ENCODE results near the gene PRRC2C.
"Not testable (repeated sequence)": the region's sequence is repeated elsewhere in the genome, so short reads cannot be mapped to it uniquely, and the experiment has no call there.

Gene PRRC2C

DNA sequence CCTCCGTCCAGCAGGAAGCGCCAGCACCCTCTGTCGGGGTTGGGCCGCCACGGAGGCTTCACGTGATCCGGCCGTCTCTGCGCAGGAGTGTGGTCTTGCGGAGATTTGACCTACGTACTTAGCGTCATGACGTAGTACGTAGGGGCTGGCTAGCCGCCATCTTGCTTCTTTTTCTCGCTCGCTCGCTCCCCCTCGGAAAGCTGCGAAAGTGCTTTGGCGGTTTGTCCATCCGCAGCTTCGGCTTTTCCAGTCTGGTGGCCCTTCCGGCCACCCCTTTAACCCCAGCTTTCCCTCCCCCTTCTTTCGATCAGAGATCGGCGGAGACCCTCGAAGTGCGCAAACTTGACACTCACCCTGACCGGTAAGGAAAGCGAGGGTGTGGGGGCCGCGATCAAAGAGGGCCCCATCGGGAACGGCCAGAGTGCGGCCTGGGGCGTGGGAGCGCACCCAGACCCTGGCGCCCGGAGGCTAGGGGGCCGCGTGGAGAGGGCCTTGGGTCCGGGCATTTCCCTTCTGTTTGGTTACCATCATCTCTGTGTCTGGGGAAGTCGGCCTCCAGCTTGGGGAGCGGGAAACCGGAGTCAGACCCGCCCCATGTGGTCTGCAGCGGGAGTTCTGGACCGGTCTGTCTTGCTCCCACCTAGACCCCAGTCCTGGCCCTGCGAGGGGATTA is at the start of gene PRRC2C:
PRRC2C (plus strand) TSS at position 156 of the 673 bp plus-strand sequence. CDS start 26,559 bp downstream, outside the sequence.
- Mint-ChIP-seq H3K9me3 (no peaks in the 10 kb centered on the region), H3K27me3 (no peaks in the 10 kb centered on the region), H3K27ac (peak within 1 kb of the TSS; percentile 100), H3K36me3 (peaks cover 24% of the 10 kb centered on the region), H3K4me3 (peak within 1 kb of the TSS; percentile 95), H3K4me1 (peaks cover 51% of the 10 kb centered on the region)
- peak; percentile 96 for DNase-seq
- CTCF ChIA-PET: interaction anchor here (0.8 to 2.9 kb wide), 21 partner anchors 9 to 506 kb away, joined by 3 to 22 read pairs (median 4); partner anchors contain the start of gene FMO4

DNA sequence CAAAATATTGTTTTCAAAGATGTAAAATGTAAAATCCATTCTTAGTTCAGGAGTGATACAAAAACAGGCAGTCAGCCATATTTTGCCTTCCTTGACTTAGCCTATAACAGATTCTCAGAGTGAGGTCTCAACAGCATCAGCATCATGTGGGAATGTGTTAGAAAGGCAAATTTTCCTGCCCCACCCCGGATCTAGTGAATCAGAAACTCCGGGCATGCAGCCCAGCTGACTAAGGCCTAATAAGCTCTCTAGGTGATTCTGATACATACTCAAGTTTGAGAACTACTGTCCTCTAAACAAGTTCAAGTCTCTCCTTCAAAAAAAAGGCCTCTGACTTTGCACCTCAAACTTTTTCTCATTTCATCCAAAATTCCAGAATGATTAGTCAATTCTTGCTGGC is 46.9 kb upstream of the PRRC2C start:
- DNase-seq: no peak

DNA sequence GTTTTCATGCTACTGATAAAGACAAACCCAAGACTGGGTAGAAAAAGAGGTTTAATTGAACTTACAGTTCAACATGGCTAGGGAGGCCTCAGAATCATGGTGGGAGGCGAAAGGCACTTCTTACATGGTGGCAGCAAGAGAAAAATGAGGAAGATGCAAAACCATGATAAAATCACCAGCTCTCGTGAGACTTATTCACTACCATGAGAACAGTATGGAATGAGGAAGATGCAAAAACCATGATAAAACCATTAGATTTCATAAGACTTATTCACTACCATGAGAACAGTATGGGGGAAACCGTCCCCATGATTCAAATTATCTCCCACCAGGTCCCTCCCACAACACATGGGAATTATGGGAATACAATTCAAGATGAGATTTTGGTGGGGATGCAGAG is 45.1 kb upstream of the PRRC2C start:
- not testable (repeated sequence) for H3K4me3 Mint-ChIP-seq, H3K4me1 Mint-ChIP-seq, DNase-seq, H3K9me3 Mint-ChIP-seq, H3K36me3 Mint-ChIP-seq, H3K27me3 Mint-ChIP-seq, H3K27ac Mint-ChIP-seq
- CTCF ChIA-PET: interaction anchor here (0.6 kb wide), 1 partner anchor 277 kb away, joined by 3 read pairs; no protein-coding TSS in a partner anchor

More for the DNA sequence above, 46.9 kb upstream of the PRRC2C start:
- H3K9me3 Mint-ChIP-seq: no peaks in the 10 kb centered on the region
- CTCF ChIA-PET: no interaction called here
- no peak overlapping the region for H3K27ac Mint-ChIP-seq
- no peaks in the 10 kb centered on the region for H3K27me3 Mint-ChIP-seq
- H3K36me3 Mint-ChIP-seq: no peaks in the 10 kb centered on the region
- H3K4me3 Mint-ChIP-seq: no peak overlapping the region
- peaks cover 10% of the 10 kb centered on the region for H3K4me1 Mint-ChIP-seq

DNA sequence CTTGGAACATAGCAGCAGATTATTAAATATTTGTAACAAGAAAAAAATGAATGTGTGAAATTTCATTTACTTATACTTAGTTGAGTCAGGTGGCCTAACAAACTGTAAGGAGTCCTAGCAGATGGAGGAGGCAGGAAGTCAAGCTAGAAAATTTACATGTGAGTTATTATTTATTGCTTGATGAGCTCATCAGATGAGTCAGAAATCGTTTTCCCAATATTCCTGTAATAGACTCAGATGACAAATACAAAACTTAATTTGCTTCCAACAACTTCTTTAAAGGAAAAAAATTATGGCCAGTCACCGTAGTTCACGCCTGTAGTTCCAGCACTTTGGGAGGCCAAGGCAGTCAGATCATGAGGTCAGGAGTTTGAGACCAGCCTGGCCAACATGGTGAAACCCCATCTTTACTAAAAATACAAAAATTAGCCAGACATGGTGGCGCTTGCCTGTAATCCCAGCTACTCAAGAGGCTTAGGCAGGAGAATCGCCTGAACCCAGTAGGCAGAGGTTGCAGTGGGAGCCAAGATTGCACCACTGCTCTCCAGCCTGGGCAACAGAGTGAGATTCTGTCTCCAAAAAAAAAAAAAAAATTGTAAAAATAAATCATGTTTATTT is 43.9 kb upstream of the PRRC2C start:
- H3K4me1 Mint-ChIP-seq, H3K27ac Mint-ChIP-seq, H3K27me3 Mint-ChIP-seq, CTCF ChIA-PET, H3K36me3 Mint-ChIP-seq, H3K4me3 Mint-ChIP-seq, DNase-seq, H3K9me3 Mint-ChIP-seq: not testable (repeated sequence)

DNA sequence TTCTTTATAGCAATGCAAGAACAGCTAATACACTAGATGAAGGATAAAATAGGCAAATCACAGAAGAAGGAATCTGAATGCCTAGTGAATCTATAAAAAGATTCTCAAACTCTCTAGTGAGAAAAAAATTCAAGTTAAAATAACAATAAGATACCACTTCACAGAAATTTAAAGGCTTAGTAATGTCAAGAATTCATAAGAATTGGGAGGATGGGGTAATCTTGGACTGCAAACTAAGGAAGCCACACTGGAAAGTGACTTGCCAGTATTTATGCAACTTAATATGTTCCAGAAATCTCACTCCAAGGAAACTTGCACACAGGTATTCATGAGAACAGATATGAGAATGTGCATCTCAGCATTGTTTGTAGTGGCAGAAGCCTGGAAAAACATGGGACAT is 38.9 kb upstream of the PRRC2C start:
- Mint-ChIP-seq H3K27me3 (peaks cover 15% of the 10 kb centered on the region), H3K4me1 (no peaks in the 10 kb centered on the region), H3K9me3 (no peaks in the 10 kb centered on the region), H3K36me3 (no peaks in the 10 kb centered on the region), H3K4me3 (no peak overlapping the region), H3K27ac (no peak overlapping the region)
- CTCF ChIA-PET: no interaction called here
- no peak for DNase-seq

DNA sequence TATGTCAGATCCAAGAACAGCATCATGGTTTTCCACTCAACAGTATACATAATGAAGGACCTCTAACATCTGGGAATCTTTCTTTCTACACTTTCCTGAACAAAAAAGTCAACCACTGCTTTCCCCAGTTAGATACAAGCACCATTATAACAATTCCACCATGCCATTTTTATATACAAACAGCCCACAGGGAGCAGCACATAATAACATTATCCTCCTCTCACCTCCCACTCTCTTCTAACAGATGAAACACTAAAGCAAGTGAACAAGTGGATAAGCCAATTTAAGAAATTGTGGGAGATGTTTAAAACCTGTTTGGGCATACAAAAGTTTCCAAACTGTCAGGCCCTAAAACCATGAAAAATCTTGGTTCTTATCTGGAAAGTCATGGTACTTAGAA is 29.4 kb upstream of the PRRC2C start:
- CTCF ChIA-PET: no interaction called here
- Mint-ChIP-seq H3K4me3 (no peak overlapping the region), H3K4me1 (no peaks in the 10 kb centered on the region), H3K27ac (no peak overlapping the region), H3K27me3 (peaks cover 4% of the 10 kb centered on the region), H3K36me3 (no peaks in the 10 kb centered on the region), H3K9me3 (peaks cover 3% of the 10 kb centered on the region)
- no peak for DNase-seq

DNA sequence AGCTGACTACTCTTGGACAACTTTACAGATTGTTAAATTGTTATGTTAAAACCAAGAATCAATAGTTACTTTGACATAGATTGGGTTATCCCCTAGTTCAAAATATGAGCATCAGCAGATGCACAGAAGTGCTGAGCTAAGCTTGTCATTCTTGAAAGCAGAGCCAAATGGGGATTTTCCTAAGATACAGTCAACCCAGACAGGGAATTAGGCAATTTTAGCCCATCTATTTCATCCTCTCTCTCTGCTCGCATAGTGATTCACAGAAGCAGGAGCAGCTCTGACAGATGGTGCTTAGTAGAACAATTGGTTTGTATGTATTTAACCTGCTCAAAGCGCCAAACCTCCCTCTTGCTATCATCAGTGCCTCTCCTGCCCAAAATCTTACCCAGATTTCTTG is 27.9 kb upstream of the PRRC2C start:
- Mint-ChIP-seq H3K4me1 (no peaks in the 10 kb centered on the region), H3K27ac (no peak overlapping the region), H3K27me3 (peaks cover 4% of the 10 kb centered on the region), H3K36me3 (no peaks in the 10 kb centered on the region), H3K4me3 (no peak overlapping the region), H3K9me3 (peaks cover 2% of the 10 kb centered on the region)
- DNase-seq: no peak
- CTCF ChIA-PET: no interaction called here

DNA sequence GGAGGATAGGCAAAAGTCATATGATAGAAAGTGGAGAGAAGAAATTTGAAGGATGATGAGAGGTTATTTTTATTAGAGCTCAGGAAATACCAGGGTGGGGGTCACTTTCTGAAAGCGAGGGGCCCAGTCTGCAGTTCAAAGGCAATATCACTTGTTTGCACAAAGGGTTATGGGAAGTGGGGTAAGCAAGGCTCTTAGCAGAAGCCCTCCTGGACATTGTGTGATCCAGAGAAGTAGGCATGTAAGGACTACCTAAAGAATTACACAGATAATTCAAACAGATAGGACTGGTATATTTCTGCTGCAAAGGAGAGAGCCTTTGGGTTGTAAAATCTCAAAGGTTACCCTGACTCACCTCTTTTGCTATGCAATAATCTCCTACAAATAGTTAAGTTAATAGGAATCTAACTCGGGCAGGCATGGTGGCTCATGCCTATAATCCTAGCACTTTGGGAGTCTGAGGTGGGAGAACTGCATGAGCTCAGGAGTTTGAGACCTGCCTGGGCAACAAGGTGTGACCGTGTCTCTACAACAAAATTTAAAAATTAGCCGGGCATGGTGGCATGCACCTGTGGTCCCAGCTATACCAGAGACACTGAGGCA is 25.2 kb upstream of the PRRC2C start:
- CTCF ChIA-PET: no interaction called here
- Mint-ChIP-seq H3K4me3 (no peak overlapping the region), H3K9me3 (no peaks in the 10 kb centered on the region), H3K4me1 (no peaks in the 10 kb centered on the region), H3K36me3 (no peaks in the 10 kb centered on the region), H3K27me3 (peaks cover 4% of the 10 kb centered on the region), H3K27ac (no peak overlapping the region)
- no peak for DNase-seq

DNA sequence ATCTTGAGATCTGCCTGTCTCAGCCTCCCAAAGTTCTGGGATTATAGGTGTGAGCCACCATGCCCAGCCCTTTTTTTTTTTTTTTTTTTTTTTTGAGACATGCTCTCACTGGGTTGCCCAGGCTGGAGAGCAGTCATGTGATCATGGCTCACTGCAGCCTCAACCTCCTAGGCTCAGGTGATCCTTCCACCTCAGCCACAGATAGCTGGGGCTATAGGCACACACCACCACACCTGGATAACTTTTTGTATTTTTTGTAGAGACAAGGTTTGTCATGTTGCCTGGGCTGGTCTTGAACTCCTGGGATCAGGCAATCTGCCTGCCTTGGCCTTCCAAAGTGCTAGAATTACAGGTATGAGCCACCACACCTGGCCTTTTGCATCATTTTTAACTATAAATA is 17.7 kb upstream of the PRRC2C start:
- H3K9me3 Mint-ChIP-seq: no peaks in the 10 kb centered on the region
- H3K4me1 Mint-ChIP-seq: no peaks in the 10 kb centered on the region
- H3K27ac Mint-ChIP-seq: no peak overlapping the region
- DNase-seq: no peak
- no peaks in the 10 kb centered on the region for H3K27me3 Mint-ChIP-seq
- CTCF ChIA-PET: no interaction called here
- no peak overlapping the region for H3K4me3 Mint-ChIP-seq
- no peaks in the 10 kb centered on the region for H3K36me3 Mint-ChIP-seq

DNA sequence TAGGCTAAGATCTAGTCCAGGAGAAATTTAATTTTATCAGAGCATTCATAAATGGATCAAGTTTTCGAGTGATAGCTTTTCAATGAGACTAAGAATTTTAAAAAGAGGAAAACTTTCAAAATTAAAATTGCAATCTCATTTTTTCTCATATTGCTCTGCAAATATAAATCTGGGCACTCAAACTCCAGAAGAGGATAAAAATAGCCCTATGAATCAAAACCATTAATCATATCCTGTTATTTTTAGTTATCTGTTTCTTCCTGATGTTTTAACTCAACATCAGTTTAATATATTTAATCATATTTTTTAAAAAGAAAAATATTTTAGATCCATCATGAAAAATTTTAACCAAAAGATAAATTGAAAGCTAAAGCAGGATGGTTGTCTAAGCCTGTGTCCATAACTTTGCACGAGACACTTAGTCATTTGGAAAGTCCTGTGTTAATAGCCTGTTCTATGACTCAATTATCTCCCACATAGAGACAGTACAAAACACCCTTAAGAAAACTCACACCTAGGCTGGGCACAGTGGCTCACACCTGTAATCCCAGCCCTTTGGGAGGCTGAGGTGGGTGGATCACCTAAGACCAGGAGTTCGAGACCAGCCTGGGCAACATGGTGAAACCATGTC is 17.1 kb upstream of the PRRC2C start:
- CTCF ChIA-PET: no interaction called here
- Mint-ChIP-seq H3K27ac (no peak overlapping the region), H3K27me3 (no peaks in the 10 kb centered on the region), H3K36me3 (no peaks in the 10 kb centered on the region), H3K9me3 (no peaks in the 10 kb centered on the region), H3K4me3 (no peak overlapping the region), H3K4me1 (no peaks in the 10 kb centered on the region)
- no peak for DNase-seq

DNA sequence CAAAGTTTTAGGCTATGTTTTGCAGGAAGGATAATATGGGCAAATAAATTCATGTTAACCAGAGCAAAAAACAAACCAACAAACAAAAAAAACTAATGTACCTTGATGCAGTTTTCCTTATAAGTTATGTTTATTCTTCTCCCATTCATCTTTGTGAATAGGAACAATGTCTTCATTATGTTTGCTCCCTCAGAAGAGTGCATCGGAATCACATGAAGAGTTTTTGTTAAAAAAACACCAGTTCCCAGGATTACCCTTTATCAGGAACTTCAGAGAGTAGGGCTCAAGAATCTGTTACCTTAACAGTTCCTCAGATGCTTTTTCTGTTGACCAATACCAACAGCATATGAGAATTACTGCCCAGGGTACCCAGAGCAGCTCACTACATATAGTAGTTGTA is 14.6 kb upstream of the PRRC2C start:
- DNase-seq: no peak
- Mint-ChIP-seq H3K36me3 (no peaks in the 10 kb centered on the region), H3K27me3 (no peaks in the 10 kb centered on the region), H3K9me3 (no peaks in the 10 kb centered on the region), H3K4me1 (no peaks in the 10 kb centered on the region), H3K27ac (no peak overlapping the region), H3K4me3 (no peak overlapping the region)
- CTCF ChIA-PET: no interaction called here

DNA sequence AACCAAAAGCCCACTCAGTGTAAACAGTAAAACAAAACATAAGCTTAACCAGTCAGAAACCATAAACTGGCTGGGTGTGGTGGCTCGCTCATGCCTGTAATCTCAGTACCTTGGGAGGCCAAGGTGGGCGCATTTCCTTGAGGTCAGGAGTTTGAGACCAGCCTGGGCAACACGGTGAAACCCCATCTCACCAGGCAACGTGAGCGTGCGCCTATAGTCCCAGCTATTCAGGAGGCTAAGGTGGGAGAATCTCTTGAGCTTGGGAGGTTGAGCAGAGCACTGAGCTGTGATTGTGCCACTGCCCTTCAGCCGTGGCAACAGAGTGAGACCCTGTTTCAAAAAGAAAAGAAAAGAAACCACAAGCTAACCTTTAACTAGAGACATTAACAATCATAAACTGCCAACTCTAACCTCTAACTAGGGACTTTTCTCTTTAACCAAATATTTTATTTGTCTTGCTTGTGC is 13.1 kb upstream of the PRRC2C start:
- DNase-seq: no peak
- CTCF ChIA-PET: no interaction called here
- no peaks in the 10 kb centered on the region for H3K9me3 Mint-ChIP-seq

DNA sequence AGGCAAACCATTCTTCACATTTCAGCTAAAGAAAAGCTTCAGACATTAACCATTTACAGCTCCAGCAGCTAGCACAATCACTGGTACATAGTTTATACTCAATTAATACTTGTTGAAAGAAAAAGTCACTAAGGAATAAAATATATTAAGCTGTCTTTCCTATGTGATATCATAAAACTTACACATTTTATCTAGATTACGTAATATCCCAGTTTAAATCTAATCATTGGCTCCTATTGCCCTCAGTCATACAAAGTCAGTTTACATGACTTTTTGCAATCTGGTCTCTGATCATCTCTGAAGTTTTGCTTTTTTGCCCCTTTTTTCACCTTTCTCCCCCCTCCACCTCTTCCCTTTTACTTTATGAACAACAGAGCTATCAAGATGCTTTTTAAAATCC is 8.5 kb upstream of the PRRC2C start:
- H3K27me3 Mint-ChIP-seq: peaks cover 14% of the 10 kb centered on the region
- no peak overlapping the region for H3K4me3 Mint-ChIP-seq
- CTCF ChIA-PET: interaction anchor here (1.3 kb wide), 1 partner anchor 8 kb away, joined by 4 read pairs; no protein-coding TSS in a partner anchor
- H3K9me3 Mint-ChIP-seq: no peaks in the 10 kb centered on the region
- no peaks in the 10 kb centered on the region for H3K36me3 Mint-ChIP-seq
- H3K27ac Mint-ChIP-seq: no peak overlapping the region
- DNase-seq: no peak
- peaks cover 3% of the 10 kb centered on the region for H3K4me1 Mint-ChIP-seq

More for the DNA sequence above, 13.1 kb upstream of the PRRC2C start:
- no peaks in the 10 kb centered on the region for H3K36me3 Mint-ChIP-seq
- H3K27me3 Mint-ChIP-seq: peaks cover 11% of the 10 kb centered on the region
- H3K4me3 Mint-ChIP-seq: no peak overlapping the region
- H3K27ac Mint-ChIP-seq: no peak overlapping the region
- H3K4me1 Mint-ChIP-seq: no peaks in the 10 kb centered on the region

DNA sequence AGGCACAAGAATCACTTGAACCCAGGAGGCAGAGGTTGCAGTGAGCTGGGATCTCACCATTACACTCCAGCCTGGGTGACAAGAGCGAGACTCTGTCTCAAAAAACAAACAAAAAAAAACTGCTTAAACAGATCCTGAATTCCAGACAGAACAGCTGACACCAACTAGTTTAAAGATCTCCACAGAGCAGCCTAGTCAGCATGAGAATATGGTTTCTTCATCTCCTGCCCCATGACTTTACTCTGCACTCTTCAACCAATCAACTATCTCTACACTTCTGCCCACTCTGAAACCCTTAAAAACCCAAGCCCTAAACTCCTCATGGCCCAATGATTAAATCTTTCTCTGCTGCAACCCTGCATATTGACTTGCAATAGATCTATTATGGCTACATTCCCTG is 7.5 kb upstream of the PRRC2C start:
- CTCF ChIA-PET: no interaction called here
- Mint-ChIP-seq H3K36me3 (no peaks in the 10 kb centered on the region), H3K27ac (no peak overlapping the region), H3K4me1 (peaks cover 5% of the 10 kb centered on the region), H3K4me3 (no peak overlapping the region), H3K27me3 (peaks cover 14% of the 10 kb centered on the region), H3K9me3 (no peaks in the 10 kb centered on the region)
- no peak for DNase-seq

Data from activated naive CD4-positive, alpha-beta T cell treated with anti-CD3 and anti-CD28 coated beads, Interleukin-2, amount 10 ng/mL, durations not matched to agents 7 days and 5 days (primary cell).